MM.1S (cell line): ENCODE data around the gene AKAP6.

ENCODE experiments used
- DNase-seq: peaks from one replicate; pipeline ENCODE4 v3.0.0-alpha.2; 2015
- H2AFZ ChIP-seq: fragments of 300-600 bp; sonication (generic); 2 replicates; pipeline ENCODE4 v1.6.0; 2016; ENCODE audit warnings: antibody characterized with exemption, low read length
- H3F3A ChIP-seq: fragments of 300-600 bp; sonication (generic); 2 replicates; pipeline ENCODE4 v1.6.1; 2016; ENCODE audit warnings: mild to moderate bottlenecking, antibody characterized with exemption, low read length, moderate library complexity, mixed read lengths; ENCODE audit not compliant: insufficient read depth
- H3K27ac ChIP-seq: fragments of 300-600 bp; sonication (generic); 2 replicates; pipeline ENCODE4 v1.5.1; 2016; ENCODE audit warnings: mild to moderate bottlenecking, low read length
- H3K27me3 ChIP-seq: fragments of 300-600 bp; sonication (generic); replicated peaks from 2 replicates; pipeline ENCODE4 v1.6.0; 2016; ENCODE audit warnings: low read length; ENCODE audit not compliant: insufficient read depth
- H3K36me3 ChIP-seq: fragments of 300-600 bp; sonication (generic); replicated peaks from 2 replicates; pipeline ENCODE4 v1.6.1; 2016; ENCODE audit warnings: mild to moderate bottlenecking, low read length, mixed read lengths; ENCODE audit not compliant: insufficient read depth
- H3K4me1 ChIP-seq: fragments of 300-600 bp; sonication (generic); 2 replicates; pipeline ENCODE4 v1.6.1; 2016; ENCODE audit warnings: low read length, mixed read lengths
- H3K4me2 ChIP-seq: fragments of 300-600 bp; sonication (generic); 2 replicates; pipeline ENCODE4 v1.6.0; 2016; ENCODE audit warnings: low read depth, low read length
- H3K4me3 ChIP-seq: fragments of 300-600 bp; sonication (generic); 2 replicates; pipeline ENCODE4 v1.5.1; 2016; ENCODE audit warnings: low read length, mixed read lengths
- H3K79me2 ChIP-seq: fragments of 300-600 bp; sonication (generic); 2 replicates; pipeline ENCODE4 v1.6.1; 2016; ENCODE audit warnings: mixed run types, low read length, mixed read lengths
- H3K9ac ChIP-seq: fragments of 300-600 bp; sonication (generic); 2 replicates; pipeline ENCODE4 v1.6.1; 2016; ENCODE audit warnings: low read length, mixed read lengths
- H3K9me2 ChIP-seq: fragments of 300-600 bp; sonication (generic); replicated peaks from 2 replicates; pipeline ENCODE4 v1.6.1; 2016; ENCODE audit warnings: mild to moderate bottlenecking, low read length, mixed read lengths; ENCODE audit not compliant: insufficient read depth
- H3K9me3 ChIP-seq: fragments of 300-600 bp; sonication (generic); replicated peaks from 2 replicates; pipeline ENCODE4 v1.6.1; 2016; ENCODE audit warnings: mild to moderate bottlenecking, low read length, mixed read lengths; ENCODE audit not compliant: insufficient read depth
- H4K20me1 ChIP-seq: fragments of 300-600 bp; sonication (generic); 2 replicates; pipeline ENCODE4 v1.6.1; 2016; ENCODE audit warnings: mild to moderate bottlenecking, low read length, moderate library complexity, mixed read lengths; ENCODE audit not compliant: insufficient read depth
- EZH2 ChIP-seq: fragments of 300-600 bp; sonication (generic); optimal IDR thresholded peaks from 2 replicates; pipeline ENCODE3; 2017; ENCODE audit warnings: low read depth, mild to moderate bottlenecking, antibody characterized with exemption, low read length, mixed read lengths
- EZH2phosphoT487 ChIP-seq: fragments of 300-600 bp; sonication (generic); IDR thresholded peaks from 2 replicates; pipeline ENCODE4 v1.6.1; 2018; ENCODE audit warnings: antibody characterized with exemption, low read length
- TF ChIP-seq, protein P1 (sequence below): fragments of 300-600 bp; sonication (generic); IDR thresholded peaks from 2 replicates; pipeline ENCODE4 v1.5.1; 2016; ENCODE audit warnings: antibody characterized with exemption, low read length, mixed read lengths

Gene AKAP6

GRCh38 chr14:32366986-32367385, 37.9 kb downstream of the AKAP6 start:
- H3K9me2 ChIP-seq = no peaks in the 10 kb centered on the region
- no peak overlapping the region for H3K4me2 ChIP-seq
- no peak for TF ChIP-seq EZH2
- TF ChIP-seq, protein P1, sequence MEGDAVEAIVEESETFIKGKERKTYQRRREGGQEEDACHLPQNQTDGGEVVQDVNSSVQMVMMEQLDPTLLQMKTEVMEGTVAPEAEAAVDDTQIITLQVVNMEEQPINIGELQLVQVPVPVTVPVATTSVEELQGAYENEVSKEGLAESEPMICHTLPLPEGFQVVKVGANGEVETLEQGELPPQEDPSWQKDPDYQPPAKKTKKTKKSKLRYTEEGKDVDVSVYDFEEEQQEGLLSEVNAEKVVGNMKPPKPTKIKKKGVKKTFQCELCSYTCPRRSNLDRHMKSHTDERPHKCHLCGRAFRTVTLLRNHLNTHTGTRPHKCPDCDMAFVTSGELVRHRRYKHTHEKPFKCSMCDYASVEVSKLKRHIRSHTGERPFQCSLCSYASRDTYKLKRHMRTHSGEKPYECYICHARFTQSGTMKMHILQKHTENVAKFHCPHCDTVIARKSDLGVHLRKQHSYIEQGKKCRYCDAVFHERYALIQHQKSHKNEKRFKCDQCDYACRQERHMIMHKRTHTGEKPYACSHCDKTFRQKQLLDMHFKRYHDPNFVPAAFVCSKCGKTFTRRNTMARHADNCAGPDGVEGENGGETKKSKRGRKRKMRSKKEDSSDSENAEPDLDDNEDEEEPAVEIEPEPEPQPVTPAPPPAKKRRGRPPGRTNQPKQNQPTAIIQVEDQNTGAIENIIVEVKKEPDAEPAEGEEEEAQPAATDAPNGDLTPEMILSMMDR = no peak
- no peak for TF ChIP-seq EZH2phosphoT487
- no peaks in the 10 kb centered on the region for H3K27me3 ChIP-seq
- H3K27ac ChIP-seq = no peak overlapping the region
- H3K79me2 ChIP-seq = no peaks in the 10 kb centered on the region
- H3K36me3 ChIP-seq = no peaks in the 10 kb centered on the region
- H3F3A ChIP-seq = peaks cover 5% of the 10 kb centered on the region; the same call in 1 of the 2 replicates
- H3K9me3 ChIP-seq = no peaks in the 10 kb centered on the region
- no peak overlapping the region for H3K4me3 ChIP-seq
- peaks cover 32% of the 10 kb centered on the region for H3K4me1 ChIP-seq
- DNase-seq = no peak
- H3K9ac ChIP-seq = no peak overlapping the region
- no peak overlapping the region for H2AFZ ChIP-seq
- no peaks in the 10 kb centered on the region for H4K20me1 ChIP-seq

GRCh38 chr14:32367516-32367915, 38.4 kb downstream of the AKAP6 start:
- Histone ChIP-seq H3K4me2 (no peak overlapping the region), H3K27ac (no peak overlapping the region), H3K4me1 (peaks cover 32% of the 10 kb centered on the region), H3K9me3 (no peaks in the 10 kb centered on the region), H3K9me2 (no peaks in the 10 kb centered on the region), H3K27me3 (no peaks in the 10 kb centered on the region), H3K79me2 (no peaks in the 10 kb centered on the region), H3K36me3 (no peaks in the 10 kb centered on the region), H3F3A (peaks cover 5% of the 10 kb centered on the region; the same call in 1 of the 2 replicates), H4K20me1 (no peaks in the 10 kb centered on the region), H3K9ac (no peak overlapping the region), H2AFZ (no peak overlapping the region), H3K4me3 (no peak overlapping the region)
- peak; percentile 9 for DNase-seq
- no peak for TF ChIP-seq EZH2
- TF ChIP-seq, protein P1 = no peak

DNA sequence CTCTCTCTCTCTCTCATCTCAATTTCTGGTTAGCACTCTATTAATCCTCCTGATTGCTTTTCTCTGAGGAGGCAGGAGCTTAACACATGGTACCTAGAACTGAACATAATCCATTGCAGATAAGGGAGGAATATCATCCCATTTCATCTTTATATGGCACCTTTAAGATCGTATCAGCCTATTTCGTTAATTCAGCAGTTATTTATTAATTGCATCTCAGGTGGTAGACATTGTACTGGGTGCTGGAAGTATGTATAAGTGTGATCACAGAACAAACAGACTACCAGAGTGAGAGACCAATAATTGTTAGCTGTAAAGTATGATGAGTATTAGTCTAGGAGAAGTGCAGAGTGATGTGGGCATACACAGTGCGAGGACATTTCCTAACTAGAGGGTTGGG, 39.0 kb downstream of the AKAP6 start:
- Histone ChIP-seq H3K27me3 (no peaks in the 10 kb centered on the region), H3K4me1 (peaks cover 32% of the 10 kb centered on the region), H2AFZ (no peak overlapping the region), H3K9me2 (no peaks in the 10 kb centered on the region), H3K27ac (no peak overlapping the region), H3K36me3 (no peaks in the 10 kb centered on the region), H3K4me3 (no peak overlapping the region), H3F3A (peaks cover 5% of the 10 kb centered on the region; the same call in 1 of the 2 replicates), H3K4me2 (no peak overlapping the region), H3K9ac (no peak overlapping the region), H3K9me3 (no peaks in the 10 kb centered on the region), H4K20me1 (no peaks in the 10 kb centered on the region), H3K79me2 (no peaks in the 10 kb centered on the region)
- no peak for TF ChIP-seq EZH2phosphoT487
- TF ChIP-seq, protein P1 = no peak
- no peak for TF ChIP-seq EZH2
- no peak for DNase-seq
